HepG2 (cell line): ENCODE results near the gene ATAD3A.
"Not testable (repeated sequence)": the region's sequence is repeated elsewhere in the genome, so short reads cannot be mapped to it uniquely, and the experiment has no call there.

ENCODE experiments used
- ATF4 ChIP-seq, 2 experiments: fragments of 450-650 bp in 1 of 2; sonication (generic) in 1 of 2; formaldehyde crosslinking; IDR thresholded peaks; 2 replicates each; pipeline versions ENCODE4 v1.5.0 to v1.8.0; 2020 to 2022; ENCODE audit warnings: mild to moderate bottlenecking in 1 of 2, missing genetic modification reagents in 1 of 2
- CREM ChIP-seq, 2 experiments: sonication (generic) in 1 of 2; formaldehyde crosslinking in 1 of 2; IDR thresholded peaks; 2 replicates each; pipeline versions ENCODE4 v1.4.0 to v1.6.1; 2016 to 2020; ENCODE audit warnings: antibody characterized with exemption in 1 of 2, mild to moderate bottlenecking in 1 of 2, missing genetic modification reagents in 1 of 2
- CTCF ChIP-seq: sonication (generic); formaldehyde crosslinking; IDR thresholded peaks from 2 replicates; pipeline ENCODE4 v1.5.0; 2020; ENCODE audit warnings: mild to moderate bottlenecking, missing genetic modification reagents, moderate library complexity
- ESRRA ChIP-seq: sonication (generic); formaldehyde crosslinking; IDR thresholded peaks from 2 replicates; pipeline ENCODE4 v1.5.1; 2020; ENCODE audit warnings: mild to moderate bottlenecking, low read depth, missing genetic modification reagents
- GMEB2 ChIP-seq: IDR thresholded peaks from 2 replicates; pipeline ENCODE4 v1.6.1; 2016; ENCODE audit warnings: missing biosample characterization, missing genetic modification reagents, low read depth
- MAX ChIP-seq: IDR thresholded peaks from 2 replicates; pipeline ENCODE4 v1.6.1; 2012; ENCODE audit warnings: inconsistent platforms
- MTA1 ChIP-seq: sonication (generic); formaldehyde crosslinking; IDR thresholded peaks from 2 replicates; pipeline ENCODE4 v1.4.0; 2020; ENCODE audit warnings: missing genetic modification reagents, mild to moderate bottlenecking, borderline replicate concordance
- NR2F1 ChIP-seq, 2 experiments: fragments of 450-650 bp in 1 of 2; formaldehyde crosslinking in 1 of 2; IDR thresholded peaks; 2 replicates each; pipeline versions ENCODE4 v1.5.0 to v1.6.1; 2016 to 2020; ENCODE audit warnings: mild to moderate bottlenecking in 1 of 2, missing compliant biosample characterization in 1 of 2, missing genetic modification reagents in 1 of 2, moderate library complexity in 1 of 2
- RERE ChIP-seq: IDR thresholded peaks from 2 replicates; pipeline ENCODE4 v1.6.1; 2016; ENCODE audit warnings: low read depth, missing genetic modification reagents, missing compliant biosample characterization
- RFXAP ChIP-seq: sonication (generic); formaldehyde crosslinking; IDR thresholded peaks from 2 replicates; pipeline ENCODE4 v1.4.0; 2020; ENCODE audit warnings: missing genetic modification reagents, borderline replicate concordance
- ZC3H4 ChIP-seq: sonication (generic); formaldehyde crosslinking; IDR thresholded peaks from 2 replicates; pipeline ENCODE4 v1.4.0; 2020; ENCODE audit warnings: missing genetic modification reagents, borderline replicate concordance
- ZNF232 ChIP-seq: sonication (generic); formaldehyde crosslinking; IDR thresholded peaks from 2 replicates; pipeline ENCODE4 v1.4.0; 2020; ENCODE audit warnings: missing genetic modification reagents, borderline replicate concordance
- ZNF614 ChIP-seq: IDR thresholded peaks from 2 replicates; pipeline ENCODE4 v1.6.1; 2018; ENCODE audit warnings: missing biosample characterization, missing genetic modification reagents, inconsistent platforms, borderline replicate concordance

- not testable (repeated sequence) for TF ChIP-seq ATF4 (CRISPR knock-in tag; IDR thresholded peaks at IDR 0.05); ZNF232 (CRISPR knock-in tag); RERE (CRISPR knock-in tag); MAX; ZC3H4 (CRISPR knock-in tag); ESRRA (CRISPR knock-in tag); RFXAP (CRISPR knock-in tag); CREM (IDR thresholded peaks at IDR 0.05); CREM (CRISPR knock-in tag; IDR thresholded peaks at IDR 0.05); NR2F1 (CRISPR knock-in tag; IDR thresholded peaks at IDR 0.05); GMEB2; CTCF (CRISPR knock-in tag); ZNF614 (CRISPR knock-in tag); MTA1 (CRISPR knock-in tag)
Observed at GRCh38 chr1:1557688-1558087, 45.7 kb downstream of the ATAD3A start.
